Measurements from ENCODE around the gene ARX.

Gene ARX

DNA sequence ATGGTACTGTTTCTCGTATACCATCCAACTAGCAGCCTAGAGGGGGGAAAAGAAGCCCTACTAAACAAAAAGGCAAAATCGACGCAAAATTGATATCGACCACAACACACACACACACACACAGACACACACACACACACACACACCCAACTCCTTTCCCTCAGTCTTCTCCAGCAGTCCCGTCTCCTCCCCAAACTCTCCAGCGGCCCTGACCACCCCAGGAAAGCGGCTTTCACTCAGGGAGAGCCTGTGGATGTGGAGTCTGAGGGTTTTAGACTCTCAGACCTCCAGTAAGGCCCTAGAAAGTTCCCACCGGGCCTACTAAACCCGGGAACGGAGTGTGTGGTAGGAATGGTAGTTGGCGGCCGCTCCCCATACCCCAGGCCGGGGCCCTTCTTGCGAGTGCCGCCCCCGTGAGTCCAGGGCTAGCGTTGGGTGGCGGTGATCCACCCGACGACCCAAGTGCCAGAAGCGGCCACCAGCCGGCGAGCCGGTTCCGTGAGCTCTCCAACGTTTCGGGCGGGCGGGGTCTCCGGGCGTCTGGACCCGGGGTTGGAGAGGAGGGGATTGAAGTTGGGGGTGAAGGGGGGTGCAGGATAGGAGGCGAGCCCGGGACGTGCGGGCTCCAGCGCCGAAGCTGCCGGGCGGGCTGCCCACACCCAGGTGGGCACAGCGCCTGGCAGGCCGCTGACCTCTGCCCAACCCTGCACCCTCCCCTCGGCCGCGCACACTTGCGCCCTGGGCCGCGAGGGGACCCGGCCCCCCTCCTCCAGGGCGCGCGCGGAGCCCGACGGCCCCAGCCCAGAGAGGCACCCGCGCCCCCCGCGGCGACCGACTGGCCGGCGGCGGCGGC lies 13.7 kb downstream of the ARX start:
- in situ Hi-C loops (cut with MboI; ENCODE audit: low sequenced_read_pairs), result no loop called here

DNA sequence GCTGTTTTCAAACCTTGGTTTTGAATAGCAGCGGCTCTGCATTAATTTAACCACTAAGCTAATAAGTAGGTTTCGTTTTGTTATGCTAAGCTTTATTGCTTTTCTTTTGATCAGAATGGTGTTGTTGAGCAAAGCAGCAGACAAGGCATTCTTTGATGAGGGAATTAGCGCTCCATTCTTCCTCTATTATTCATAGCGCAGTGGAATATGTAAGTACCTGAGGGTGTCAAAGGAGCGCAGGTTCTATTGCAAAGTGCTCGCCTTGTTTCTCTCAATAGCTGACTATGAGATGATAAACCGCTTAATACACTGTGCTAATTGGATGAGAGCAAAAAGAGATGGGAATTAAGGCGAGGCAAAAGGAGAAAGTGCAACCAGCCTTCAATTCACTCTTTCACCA lies 16.3 kb downstream of the ARX start:
- in situ Hi-C loops (cut with MboI; ENCODE audit: low sequenced_read_pairs), result no loop called here

DNA sequence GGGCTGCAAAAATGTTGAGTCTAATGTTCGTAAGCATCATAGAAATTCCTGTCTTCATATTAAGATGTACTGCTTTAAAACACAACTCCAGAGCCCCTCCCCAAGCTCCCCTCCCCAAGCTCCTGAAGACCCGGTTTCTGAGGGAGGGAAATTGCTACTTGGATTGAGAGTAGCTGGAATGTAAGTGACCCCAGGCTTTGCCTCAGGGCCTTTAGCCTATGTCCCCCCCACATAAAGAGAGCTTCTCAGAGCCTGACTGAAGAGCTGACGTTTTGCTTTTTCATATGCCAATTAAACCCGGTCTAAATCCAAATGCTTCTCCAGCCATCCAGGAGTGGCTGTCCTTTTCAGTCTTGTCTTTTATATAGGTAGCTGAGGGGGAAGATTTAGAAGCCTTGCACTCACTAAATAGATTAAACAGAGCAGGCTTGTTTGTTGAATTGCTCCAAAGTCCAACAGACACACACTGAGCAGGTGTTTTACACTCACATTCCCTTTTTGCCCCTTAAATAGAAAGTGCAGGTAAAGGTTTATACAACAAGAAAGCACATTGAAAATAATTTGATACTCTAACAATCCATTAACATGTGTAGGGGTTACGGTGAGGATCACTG lies 19.6 kb downstream of the ARX start:
- in situ Hi-C loops (cut with MboI; ENCODE audit: low sequenced_read_pairs), result no loop called here

DNA sequence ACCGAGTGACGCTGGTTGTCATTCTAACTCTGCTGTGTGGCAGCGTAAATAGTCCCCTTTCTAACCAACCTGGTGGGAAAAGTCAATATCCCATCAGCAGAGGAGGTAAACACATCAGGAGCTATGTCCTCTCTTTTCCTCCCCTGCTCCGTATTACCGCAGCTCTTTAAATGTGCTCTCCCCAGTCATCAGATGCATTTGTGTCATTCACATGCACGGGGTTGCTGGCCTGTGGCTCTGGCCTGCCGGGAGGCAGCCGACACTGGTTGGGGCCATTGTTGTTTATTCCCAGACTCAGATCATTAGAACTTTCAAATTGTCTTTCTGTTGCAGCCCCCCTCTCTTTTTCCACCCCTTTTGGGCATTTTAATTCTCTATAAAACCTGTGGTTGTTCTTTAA lies 21.9 kb downstream of the ARX start:
- in situ Hi-C loops (cut with MboI; ENCODE audit: low sequenced_read_pairs), result no loop called here

DNA sequence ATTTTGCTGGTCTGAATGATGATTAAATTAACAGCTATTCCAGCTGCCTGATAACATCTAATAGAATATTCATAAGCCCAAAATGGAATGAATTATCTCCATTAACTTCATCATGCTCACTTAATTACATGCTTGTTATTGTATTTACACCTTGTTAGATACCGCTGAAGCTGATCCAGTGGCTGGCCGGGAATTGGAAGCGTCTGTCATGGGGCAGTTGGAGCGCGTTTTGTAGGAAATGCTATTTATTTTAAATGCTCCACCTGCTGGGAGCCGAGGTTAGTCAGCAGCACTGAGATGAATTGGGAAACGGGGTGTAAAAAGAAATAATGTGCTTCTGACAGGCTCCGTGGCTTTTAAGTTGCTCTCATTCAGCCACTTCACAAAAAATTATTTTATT lies 25.2 kb downstream of the ARX start:
- in situ Hi-C loops (cut with MboI; ENCODE audit: low sequenced_read_pairs), result no loop called here

DNA sequence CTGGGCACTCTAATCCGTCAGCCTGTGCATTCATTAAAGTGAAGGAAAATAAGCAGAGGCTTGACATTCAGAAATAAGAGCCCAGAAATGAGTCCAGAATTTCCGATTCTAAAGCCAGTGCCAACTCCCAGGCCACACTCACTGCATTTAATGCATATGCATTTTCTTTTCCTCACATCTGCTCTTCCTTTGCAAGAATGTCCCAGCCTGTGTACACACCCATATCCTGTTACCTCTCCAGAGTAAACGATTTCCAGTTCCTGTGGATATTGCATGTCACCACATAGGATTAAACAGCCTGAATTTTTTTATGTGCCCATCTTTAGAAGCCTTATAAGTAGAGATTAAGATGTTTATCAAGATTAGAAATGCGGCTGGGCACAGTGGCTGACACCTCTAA lies 27.5 kb downstream of the ARX start:
- in situ Hi-C loops (cut with MboI; ENCODE audit: low sequenced_read_pairs), result no loop called here

DNA sequence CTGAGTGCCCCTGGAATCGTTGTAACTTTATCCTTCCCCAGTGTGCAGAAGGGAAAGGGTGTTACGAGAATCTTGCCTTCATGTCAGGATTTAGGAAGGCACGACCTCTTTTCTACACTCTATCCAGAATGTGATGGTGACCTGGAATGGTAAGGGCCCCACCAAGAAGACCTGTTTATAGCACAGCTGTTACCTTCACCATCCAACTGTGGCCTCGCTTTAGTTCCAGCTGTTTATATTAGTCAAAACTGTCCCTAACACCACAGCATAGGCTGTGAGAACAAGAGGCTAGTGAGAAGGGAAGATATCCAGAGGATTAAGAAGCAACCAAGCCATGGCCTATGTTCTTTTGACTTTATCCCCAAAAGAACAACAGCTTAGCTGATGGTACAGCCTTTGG lies 28.0 kb downstream of the ARX start:
- in situ Hi-C loops (cut with MboI; ENCODE audit: low sequenced_read_pairs), result no loop called here

DNA sequence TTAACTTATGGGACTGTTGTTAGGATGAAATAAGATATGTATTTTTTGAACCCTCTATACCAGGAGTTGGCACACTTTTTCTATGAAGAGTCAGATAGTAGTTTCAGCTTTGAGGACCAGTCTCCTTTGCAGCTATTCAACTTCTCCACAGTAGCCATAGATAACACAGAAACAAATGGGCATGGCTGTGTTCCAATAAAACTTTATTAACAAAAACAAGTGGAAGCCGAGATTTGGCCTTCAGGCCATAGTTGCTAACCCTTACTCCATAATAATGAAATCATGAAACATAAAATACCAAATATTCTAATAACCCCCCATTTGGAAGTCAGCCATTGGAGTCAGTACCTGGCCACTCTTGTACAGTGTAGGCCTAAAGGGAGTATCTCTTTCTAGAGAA lies 30.6 kb downstream of the ARX start:
- in situ Hi-C loops (cut with MboI; ENCODE audit: low sequenced_read_pairs), result no loop called here

DNA sequence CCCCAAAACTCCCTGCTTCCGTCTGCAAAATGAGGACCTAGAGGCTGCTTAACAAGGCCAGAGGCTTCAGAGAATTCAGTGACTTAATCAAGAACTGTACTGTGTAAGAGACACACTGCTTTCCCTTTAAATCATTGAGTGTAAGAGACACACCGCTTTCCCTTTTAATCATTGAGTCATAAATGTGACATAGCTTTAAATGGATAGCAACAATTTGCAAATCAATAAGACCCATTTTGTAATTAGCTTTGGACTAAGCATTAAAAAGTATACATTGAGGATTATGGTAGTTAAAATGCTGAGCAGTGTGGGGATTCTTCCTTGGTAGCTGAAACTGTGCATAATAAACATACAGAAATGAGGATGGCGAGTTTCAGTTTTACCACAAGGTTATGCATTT lies 31.8 kb downstream of the ARX start:
- in situ Hi-C loops (cut with MboI; ENCODE audit: low sequenced_read_pairs), result no loop called here

DNA sequence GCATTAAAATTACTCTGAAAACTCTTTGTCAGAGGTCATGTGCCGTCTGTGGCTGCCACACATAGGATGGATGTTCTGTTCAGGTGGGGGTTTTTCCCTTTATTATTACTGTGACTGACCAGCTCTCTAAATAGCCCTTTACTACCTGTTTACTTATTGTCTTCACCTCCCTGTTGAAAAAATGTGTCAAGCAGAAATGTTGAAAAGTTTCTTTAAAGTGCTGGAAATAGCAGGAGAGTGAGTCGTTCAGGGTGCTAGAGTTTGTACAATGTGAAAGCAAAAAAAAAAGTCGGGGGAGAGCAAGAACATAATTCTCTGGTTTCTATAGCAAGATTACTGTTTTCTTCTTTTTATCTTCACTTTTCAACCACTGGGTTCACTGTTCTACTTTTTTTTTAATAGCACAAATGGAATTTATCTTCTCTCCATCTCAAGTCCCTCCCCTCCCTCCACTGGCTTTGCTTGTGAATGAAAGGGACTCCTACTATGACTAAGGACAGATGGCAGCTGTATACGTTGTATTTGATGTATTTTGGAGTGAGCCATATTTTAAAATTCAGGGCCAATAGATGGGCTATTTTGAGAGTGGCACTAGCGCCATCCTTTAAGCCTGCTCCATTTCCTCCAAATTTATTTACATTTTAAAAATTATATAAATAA lies 33.3 kb downstream of the ARX start:
- in situ Hi-C loops (cut with MboI; ENCODE audit: low sequenced_read_pairs), result no loop called here

DNA sequence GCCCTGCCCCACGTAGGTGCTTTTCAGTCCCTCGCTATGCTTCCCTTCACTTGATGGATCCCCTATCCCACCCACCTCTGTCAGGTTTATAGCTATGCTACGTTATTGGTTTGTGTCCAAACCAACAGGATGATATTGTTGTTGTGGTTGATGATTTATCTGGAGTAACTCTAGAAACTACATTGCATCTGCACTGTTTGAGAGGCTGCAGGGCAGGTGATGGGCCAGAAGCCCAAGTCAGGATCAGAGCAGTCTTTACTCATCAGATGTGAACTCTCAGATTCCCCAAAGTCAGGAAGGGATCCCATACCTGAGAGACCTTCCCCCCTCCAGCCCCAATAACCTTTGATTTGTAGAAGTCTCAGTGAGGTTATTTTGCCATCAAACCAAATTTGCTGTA lies 34.7 kb downstream of the ARX start:
- in situ Hi-C loops (cut with MboI; ENCODE audit: low sequenced_read_pairs), result no loop called here

DNA sequence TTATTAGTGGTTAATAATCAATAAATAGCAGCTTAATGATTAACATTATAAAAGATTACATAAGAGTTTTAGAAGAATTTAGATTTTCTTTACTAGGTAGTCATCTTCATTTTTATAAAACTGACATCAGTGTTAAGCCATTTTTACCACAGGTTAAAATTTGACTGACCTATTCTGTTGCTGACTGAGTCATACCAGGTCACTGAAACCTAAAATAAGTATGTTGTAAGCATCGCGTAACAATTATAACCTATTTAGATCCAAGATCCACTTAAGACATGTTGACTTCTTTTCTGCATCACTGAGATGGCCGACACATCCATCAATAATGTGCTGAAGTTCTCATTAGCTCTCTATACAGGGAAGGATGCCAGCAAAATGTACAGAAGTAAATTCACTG lies 36.7 kb downstream of the ARX start:
- in situ Hi-C loops (cut with MboI; ENCODE audit: low sequenced_read_pairs), result no loop called here

DNA sequence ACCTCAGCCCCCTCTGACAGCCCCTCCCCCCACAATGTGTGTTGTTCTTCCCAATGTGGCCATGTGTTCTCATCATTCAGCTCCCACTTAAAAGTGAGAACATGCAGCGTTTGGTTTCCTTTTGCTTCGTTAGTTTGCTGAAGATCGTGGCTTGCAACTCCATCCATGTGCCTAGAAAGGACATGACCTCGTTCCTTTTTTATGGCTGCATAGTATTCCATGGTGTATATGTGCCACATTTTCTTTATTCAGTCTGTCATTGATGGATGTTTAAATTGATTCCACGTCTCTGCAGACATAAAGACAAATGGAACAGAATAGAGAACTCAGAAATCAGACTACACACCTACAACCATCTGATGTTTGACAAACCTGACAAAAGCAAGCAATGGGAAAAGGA lies 46.0 kb downstream of the ARX start:
- in situ Hi-C loops (cut with MboI; ENCODE audit: low sequenced_read_pairs), result no loop called here

DNA sequence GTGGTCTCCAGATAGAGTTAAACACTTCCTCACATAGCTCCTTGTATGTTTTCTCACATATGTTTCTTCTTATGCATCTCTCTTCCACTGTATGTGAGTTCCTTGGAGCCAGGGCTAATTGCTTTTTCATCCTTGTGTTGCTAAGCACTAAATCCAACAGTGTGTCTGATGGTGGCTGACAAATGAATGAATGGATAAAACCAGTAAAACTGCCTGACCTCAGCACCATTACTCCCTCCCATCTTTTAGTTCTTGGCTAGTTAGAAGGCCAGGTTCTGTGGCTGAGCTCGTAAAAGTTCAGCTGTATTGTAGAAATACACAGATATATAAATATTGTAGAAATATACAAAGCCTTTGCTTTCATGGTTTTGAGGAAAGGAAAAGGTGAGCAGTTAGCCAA lies 50.4 kb downstream of the ARX start:
- in situ Hi-C loops (cut with MboI; ENCODE audit: low sequenced_read_pairs), result no loop called here

DNA sequence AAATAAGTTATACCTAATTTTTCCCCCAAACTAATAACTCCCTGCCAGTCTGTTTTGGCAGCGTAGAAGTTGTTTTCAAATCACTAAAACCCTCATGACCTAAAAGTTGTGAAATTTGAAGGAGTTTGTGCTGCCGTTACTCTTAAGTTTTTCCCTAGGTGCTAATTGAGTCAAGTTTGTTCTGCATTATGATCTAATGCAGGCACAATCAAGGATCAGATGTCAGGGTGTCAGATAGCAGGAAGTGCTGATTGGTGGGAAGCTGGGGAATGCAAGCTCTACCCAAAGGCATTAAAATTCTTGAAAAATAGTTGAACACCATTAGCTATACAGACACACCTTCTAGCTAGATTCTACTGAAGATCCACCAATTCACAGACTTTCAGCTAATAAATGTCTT lies 51.9 kb downstream of the ARX start:
- in situ Hi-C loops (cut with MboI; ENCODE audit: low sequenced_read_pairs), result no loop called here

DNA sequence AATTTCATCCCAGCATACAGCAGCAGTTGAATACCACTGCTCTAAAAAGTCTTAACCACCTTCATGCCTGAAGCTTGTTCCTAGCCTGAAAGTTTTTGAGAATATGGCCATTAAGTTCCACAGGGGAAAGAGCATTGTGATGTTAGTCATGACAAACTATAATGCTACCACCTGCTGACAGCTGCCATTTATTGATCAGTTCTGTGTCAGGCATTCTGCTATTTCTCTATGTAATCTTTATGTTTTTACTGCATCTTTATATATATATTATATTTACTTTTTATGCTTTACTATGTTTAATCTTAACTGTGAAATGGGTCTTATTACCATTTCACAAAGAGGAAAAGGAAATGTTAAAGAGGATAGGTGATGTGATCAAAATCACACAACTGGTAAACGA lies 54.0 kb downstream of the ARX start:
- in situ Hi-C loops (cut with MboI; ENCODE audit: low sequenced_read_pairs), result no loop called here

DNA sequence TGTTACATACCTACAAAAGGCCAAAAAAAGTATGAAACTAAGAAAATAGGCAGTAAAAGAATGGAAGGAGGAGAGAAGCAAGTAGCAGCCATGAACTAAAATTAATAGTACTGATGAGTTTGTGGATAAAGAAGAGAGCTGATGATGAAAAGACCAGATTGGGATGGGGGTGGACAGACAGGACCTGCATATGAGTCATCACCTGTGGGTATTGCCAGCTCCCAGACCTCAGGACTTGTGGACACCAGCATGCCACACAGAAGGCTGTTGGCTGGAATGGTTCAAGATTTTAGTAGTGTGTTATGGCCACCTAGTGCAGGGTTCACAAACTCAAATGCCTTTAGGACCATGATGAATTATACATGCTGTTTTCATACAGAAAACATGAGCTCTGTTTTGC lies 58.9 kb downstream of the ARX start:
- in situ Hi-C loops (cut with MboI; ENCODE audit: low sequenced_read_pairs), result no loop called here

DNA sequence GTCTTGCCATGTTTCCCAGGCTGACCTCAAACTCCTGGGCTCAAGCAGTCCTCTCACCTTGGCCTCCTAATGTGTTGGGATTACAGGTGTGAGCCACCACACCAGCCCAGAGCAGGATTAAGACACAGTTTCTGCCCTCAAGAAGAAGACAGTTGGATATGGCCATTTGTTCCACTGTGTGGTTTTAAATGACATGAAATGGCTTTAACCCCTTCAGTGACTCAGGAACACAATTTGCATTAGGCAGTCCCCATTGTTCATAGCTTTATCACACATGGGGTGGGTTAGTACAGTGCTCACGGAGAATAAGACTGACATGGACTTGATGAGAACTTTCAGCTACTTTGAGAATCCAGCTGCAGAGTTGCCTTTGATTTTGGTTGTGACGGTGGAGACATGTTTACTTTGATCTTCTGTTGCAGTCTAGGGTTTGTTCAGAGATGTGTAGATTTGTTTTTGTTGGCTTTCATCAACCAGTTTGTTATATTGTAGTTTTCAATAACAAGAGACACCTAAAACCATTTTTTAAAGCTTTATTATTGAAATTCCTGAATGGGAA lies 60.3 kb downstream of the ARX start:
- in situ Hi-C loops (cut with MboI; ENCODE audit: low sequenced_read_pairs), result no loop called here

DNA sequence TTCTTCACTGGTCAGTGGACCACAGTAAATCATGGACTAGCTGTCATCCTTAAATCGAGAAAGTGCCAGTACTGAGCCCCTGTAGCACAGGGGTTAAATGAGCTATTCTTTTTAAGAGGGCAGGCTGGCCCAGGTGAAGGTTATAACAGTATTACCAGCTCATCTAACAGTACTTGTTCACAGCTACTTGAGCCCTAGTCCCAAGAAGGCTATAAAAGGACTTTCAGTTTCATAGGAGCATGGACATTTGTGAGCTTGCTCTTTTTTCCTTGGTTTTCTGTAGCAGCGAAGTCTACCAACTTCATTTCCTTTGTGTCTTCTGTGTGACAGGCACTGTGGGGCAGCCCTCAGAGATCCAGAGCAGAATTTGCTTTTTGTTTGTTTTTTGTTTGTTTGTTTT lies 61.0 kb downstream of the ARX start:
- in situ Hi-C loops (cut with MboI; ENCODE audit: low sequenced_read_pairs), result no loop called here

Data from hTERT RPE-1 (cell line).